Endodermal cell (in vitro differentiated cells): ENCODE data around the gene ETV6. TPM values are rescaled to one million over a fixed set of nuclear protein-coding genes. Genes with fewer than 3 reads are reported as not detected.
A peak's percentile ranks its signal among the peaks of the same experiment; 100 is the strongest.
"Not testable (repeated sequence)": the region's sequence is repeated elsewhere in the genome, so short reads cannot be mapped to it uniquely, and the experiment has no call there.

Experiments used
- DNase-seq: peaks from one replicate; pipeline ENCODE4 v3.0.0-alpha.2; 2017
- H3K27ac ChIP-seq: 2 replicates; pipeline ENCODE4 v1.5.1; 2013; ENCODE audit warnings: mild to moderate bottlenecking, low read depth, low read length, moderate library complexity
- H3K27me3 ChIP-seq: 2 replicates; pipeline ENCODE4 v1.6.1; 2013; ENCODE audit warnings: mild to moderate bottlenecking, low read length, moderate library complexity; ENCODE audit not compliant: insufficient read depth, control insufficient read depth, poor library complexity, severe bottlenecking
- H3K36me3 ChIP-seq: 2 replicates; pipeline ENCODE4 v1.7.0; 2013; ENCODE audit warnings: mild to moderate bottlenecking, low read length, moderate library complexity; ENCODE audit not compliant: control insufficient read depth, insufficient read depth
- H3K4me1 ChIP-seq: one replicate; pipeline ENCODE4 v1.7.0; 2013; ENCODE audit warnings: low read length; ENCODE audit not compliant: control insufficient read depth, insufficient read depth
- H3K4me3 ChIP-seq: 2 replicates; pipeline ENCODE4 v1.5.1; 2013; ENCODE audit warnings: mild to moderate bottlenecking, low read length, moderate library complexity
- H3K9ac ChIP-seq: 2 replicates; pipeline ENCODE4 v1.6.1; 2013; ENCODE audit warnings: mild to moderate bottlenecking, low read length, moderate library complexity; ENCODE audit not compliant: poor library complexity, severe bottlenecking; ENCODE audit errors: extremely low read depth
- H3K9me3 ChIP-seq: 2 replicates; pipeline ENCODE4 v1.6.1; 2013; ENCODE audit warnings: mild to moderate bottlenecking, low read length, moderate library complexity; ENCODE audit not compliant: control insufficient read depth
- H3K27ac Mint-ChIP-seq: 2 replicates; pipeline ENCODE4 v1.8.0; 2020; ENCODE audit warnings: mixed read lengths
- H3K27me3 Mint-ChIP-seq: 2 replicates; pipeline ENCODE4 v1.8.0; 2021; ENCODE audit warnings: mild to moderate bottlenecking, mixed read lengths; ENCODE audit not compliant: insufficient read depth
- H3K36me3 Mint-ChIP-seq: 2 replicates; pipeline ENCODE4 v1.8.0; 2020; ENCODE audit warnings: low read depth, mixed read lengths
- H3K4me1 Mint-ChIP-seq: 2 replicates; pipeline ENCODE4 v1.8.0; 2020; ENCODE audit warnings: mixed read lengths
- H3K4me3 Mint-ChIP-seq: 2 replicates; pipeline ENCODE4 v1.8.0; 2020; ENCODE audit warnings: mild to moderate bottlenecking, moderate library complexity, mixed read lengths
- H3K9me3 Mint-ChIP-seq: 2 replicates; pipeline ENCODE4 v1.8.0; 2020; ENCODE audit warnings: mild to moderate bottlenecking, mixed read lengths
- WGBS, 2 experiments: methylation state at CpG; one replicate each; pipeline versions ENCODE4 v1.1.5 to v1.1.7; 2013; ENCODE audit warnings: missing lambda C conversion rate in 2 of 2, mixed read lengths in 1 of 2; ENCODE audit not compliant: insufficient coverage in 1 of 2, insufficient read length in 1 of 2; 5-methylcytosine and 5-hydroxymethylcytosine counted together
- total RNA-seq, 2 donors: library from RNA; stranded (reverse); fragmentation: NEBNext Ultra II Directional in 1 of 2; extraction: Animal tissue kit (Norgen Biotek cat#: 25700) in 1 of 2; gene quantifications; 2 replicates in 1 of 2; 3 replicates in 1 of 2; pipeline ENCODE4 v1.2.1, GENCODE V29; 2021
- TF ChIP-seq, protein P1 (sequence below): fragments of 200-600 bp; sonication (generic); conservative IDR thresholded peaks from 2 replicates; pipeline ENCODE4 v1.5.0; 2021; ENCODE audit warnings: antibody characterized with exemption, mild to moderate bottlenecking

Gene ETV6
- total RNA-seq, 2 donors from 2014 or later = 9.3 to 22.1 TPM

DNA sequence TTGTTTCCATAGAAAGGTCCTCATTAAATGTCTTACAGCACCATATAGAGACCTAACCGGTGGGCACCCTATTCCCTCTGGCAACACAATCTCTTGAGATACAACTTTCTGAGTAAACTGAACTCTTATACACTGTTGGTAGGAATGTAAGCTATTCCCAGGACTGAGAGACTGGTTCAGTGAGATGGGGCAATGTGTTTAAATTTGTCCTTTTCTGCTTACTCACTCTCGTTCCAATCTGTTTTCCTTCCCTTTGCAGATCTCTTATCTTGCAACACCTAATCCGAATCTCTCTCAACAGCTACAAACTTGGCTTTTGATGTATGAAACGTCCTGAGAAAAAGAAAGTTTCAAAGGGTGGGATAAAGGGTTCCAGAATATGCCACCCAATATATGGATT lies 26.1 kb upstream of the ETV6 start:
- DNase-seq = no peak
- Mint-ChIP-seq H3K36me3 (peaks cover 6% of the 10 kb centered on the region), H3K27me3 (no peaks in the 10 kb centered on the region), H3K9me3 (peaks cover 8% of the 10 kb centered on the region), H3K4me1 (peaks cover 40% of the 10 kb centered on the region), H3K27ac (peak overlapping the region; percentile 76), H3K4me3 (no peak overlapping the region)
- Histone ChIP-seq H3K27me3 (no peaks in the 10 kb centered on the region), H3K9ac (no peak overlapping the region), H3K4me1 (peaks cover 9% of the 10 kb centered on the region), H3K9me3 (peaks cover 5% of the 10 kb centered on the region), H3K4me3 (no peak overlapping the region), H3K27ac (no peak overlapping the region), H3K36me3 (no peaks in the 10 kb centered on the region)
- TF ChIP-seq, protein P1, sequence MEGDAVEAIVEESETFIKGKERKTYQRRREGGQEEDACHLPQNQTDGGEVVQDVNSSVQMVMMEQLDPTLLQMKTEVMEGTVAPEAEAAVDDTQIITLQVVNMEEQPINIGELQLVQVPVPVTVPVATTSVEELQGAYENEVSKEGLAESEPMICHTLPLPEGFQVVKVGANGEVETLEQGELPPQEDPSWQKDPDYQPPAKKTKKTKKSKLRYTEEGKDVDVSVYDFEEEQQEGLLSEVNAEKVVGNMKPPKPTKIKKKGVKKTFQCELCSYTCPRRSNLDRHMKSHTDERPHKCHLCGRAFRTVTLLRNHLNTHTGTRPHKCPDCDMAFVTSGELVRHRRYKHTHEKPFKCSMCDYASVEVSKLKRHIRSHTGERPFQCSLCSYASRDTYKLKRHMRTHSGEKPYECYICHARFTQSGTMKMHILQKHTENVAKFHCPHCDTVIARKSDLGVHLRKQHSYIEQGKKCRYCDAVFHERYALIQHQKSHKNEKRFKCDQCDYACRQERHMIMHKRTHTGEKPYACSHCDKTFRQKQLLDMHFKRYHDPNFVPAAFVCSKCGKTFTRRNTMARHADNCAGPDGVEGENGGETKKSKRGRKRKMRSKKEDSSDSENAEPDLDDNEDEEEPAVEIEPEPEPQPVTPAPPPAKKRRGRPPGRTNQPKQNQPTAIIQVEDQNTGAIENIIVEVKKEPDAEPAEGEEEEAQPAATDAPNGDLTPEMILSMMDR = no peak
- 55 to 83% methylated on average over 1 to 4 of the region's 4 CpGs for WGBS, 2 experiments

DNA sequence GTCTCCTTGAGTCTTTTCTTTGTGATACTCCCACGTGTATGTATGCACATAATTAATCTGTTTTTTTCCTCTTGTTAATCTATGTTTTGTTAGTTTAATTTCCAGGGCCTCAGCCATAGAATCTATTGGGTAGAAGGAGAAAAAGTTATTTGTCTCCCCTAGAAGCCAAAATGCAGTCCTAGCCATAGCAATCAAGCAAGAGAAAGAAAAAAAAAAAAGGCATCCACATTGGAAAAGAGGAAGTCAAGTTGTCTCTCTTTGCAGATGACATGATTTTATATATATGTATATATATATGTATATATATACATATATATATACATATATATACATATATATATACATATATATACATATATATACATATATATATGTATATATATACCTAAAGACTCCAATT lies 25.4 kb upstream of the ETV6 start:
- Mint-ChIP-seq H3K27ac (no peak overlapping the region), H3K4me3 (no peak overlapping the region), H3K4me1 (peaks cover 35% of the 10 kb centered on the region)

GRCh38 chr12:11627709-11628108 lies 21.8 kb upstream of the ETV6 start:
- WGBS, 2 experiments = 93 to 100% methylated on average over 2 to 6 of the region's 6 CpGs
- H3K27ac ChIP-seq, H3K36me3 ChIP-seq, H3K27ac Mint-ChIP-seq, H3K4me3 ChIP-seq, H3K27me3 ChIP-seq, H3K9me3 Mint-ChIP-seq, DNase-seq, H3K9me3 ChIP-seq, H3K36me3 Mint-ChIP-seq, H3K27me3 Mint-ChIP-seq, H3K4me3 Mint-ChIP-seq, H3K4me1 ChIP-seq, H3K9ac ChIP-seq: not testable (repeated sequence)
- H3K4me1 Mint-ChIP-seq = peaks cover 13% of the 10 kb centered on the region

More for the DNA sequence above, 25.4 kb upstream of the ETV6 start:
- no peak overlapping the region for H3K9ac ChIP-seq
- Mint-ChIP-seq H3K36me3 (peaks cover 6% of the 10 kb centered on the region), H3K9me3 (peaks cover 8% of the 10 kb centered on the region), H3K27me3 (no peaks in the 10 kb centered on the region)
- TF ChIP-seq, protein P1 = no peak
- H3K4me3 ChIP-seq = no peak overlapping the region
- no peaks in the 10 kb centered on the region for H3K27me3 ChIP-seq
- H3K36me3 ChIP-seq = no peaks in the 10 kb centered on the region
- peaks cover 5% of the 10 kb centered on the region for H3K9me3 ChIP-seq
- WGBS, 2 experiments = 57% methylated on average over 1 of the region's 1 CpG; no CpG with 5 or more reads in 1 of the 2 experiments
- no peak overlapping the region for H3K27ac ChIP-seq
- H3K4me1 ChIP-seq = peaks cover 9% of the 10 kb centered on the region
- DNase-seq = no peak

DNA sequence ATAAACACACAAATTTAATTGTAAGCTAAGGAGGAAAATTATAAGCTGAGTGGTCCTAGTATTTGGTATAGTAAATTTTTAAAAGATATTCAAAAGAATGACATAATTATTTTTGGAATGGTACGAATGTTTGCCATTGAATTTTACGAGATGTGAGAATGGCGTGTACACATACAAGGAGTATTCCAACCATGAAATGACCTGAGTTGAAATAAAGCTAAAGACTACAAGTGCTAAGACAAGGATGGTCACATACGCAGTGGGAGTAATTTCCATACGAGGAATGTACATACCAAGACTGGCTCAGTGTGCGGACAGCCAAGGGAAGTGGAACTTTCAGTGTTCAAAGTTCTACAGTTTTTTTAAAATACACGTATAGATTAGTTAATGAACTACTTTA lies 21.1 kb upstream of the ETV6 start:
- no peak overlapping the region for H3K4me3 Mint-ChIP-seq
- H3K9ac ChIP-seq = no peak overlapping the region
- H3K36me3 ChIP-seq = no peaks in the 10 kb centered on the region
- WGBS, 2 experiments = 72 to 84% methylated on average over 4 to 7 of the region's 7 CpGs
- H3K9me3 Mint-ChIP-seq = peaks cover 10% of the 10 kb centered on the region
- DNase-seq = no peak
- H3K4me3 ChIP-seq = no peak overlapping the region
- H3K27ac Mint-ChIP-seq = no peak overlapping the region
- peaks cover 5% of the 10 kb centered on the region for H3K9me3 ChIP-seq
- H3K27ac ChIP-seq = no peak overlapping the region
- TF ChIP-seq, protein P1 = no peak
- H3K36me3 Mint-ChIP-seq = peaks cover 9% of the 10 kb centered on the region
- no peaks in the 10 kb centered on the region for H3K27me3 ChIP-seq
- H3K4me1 Mint-ChIP-seq = peaks cover 7% of the 10 kb centered on the region
- no peaks in the 10 kb centered on the region for H3K27me3 Mint-ChIP-seq
- H3K4me1 ChIP-seq = no peaks in the 10 kb centered on the region
